Measurements from ENCODE around the gene RNF167. TPM values are rescaled to one million over a fixed set of nuclear protein-coding genes. Genes with fewer than 3 reads are reported as not detected.

The RNF167 gene
- total RNA-seq, 1 donor from 2014 or later: 73.1 TPM

GRCh38 chr17:4939546-4939795 is 597 bp upstream of the RNF167 start:
- Mint-ChIP-seq H3K4me1 (peaks cover 29% of the 10 kb centered on the region), H3K27me3 (ENCODE audit: low read depth) (no peaks in the 10 kb centered on the region), H3K9me3 (no peaks in the 10 kb centered on the region), H3K4me3 (peak overlapping the region; percentile 87), H3K27ac (peak overlapping the region; percentile 91), H3K36me3 (peaks cover 2% of the 10 kb centered on the region)
- DNase-seq (ENCODE audit: low spot score in 2 of 2, unreplicated experiment in 2 of 2): no peak
- TF ChIP-seq, protein P1, sequence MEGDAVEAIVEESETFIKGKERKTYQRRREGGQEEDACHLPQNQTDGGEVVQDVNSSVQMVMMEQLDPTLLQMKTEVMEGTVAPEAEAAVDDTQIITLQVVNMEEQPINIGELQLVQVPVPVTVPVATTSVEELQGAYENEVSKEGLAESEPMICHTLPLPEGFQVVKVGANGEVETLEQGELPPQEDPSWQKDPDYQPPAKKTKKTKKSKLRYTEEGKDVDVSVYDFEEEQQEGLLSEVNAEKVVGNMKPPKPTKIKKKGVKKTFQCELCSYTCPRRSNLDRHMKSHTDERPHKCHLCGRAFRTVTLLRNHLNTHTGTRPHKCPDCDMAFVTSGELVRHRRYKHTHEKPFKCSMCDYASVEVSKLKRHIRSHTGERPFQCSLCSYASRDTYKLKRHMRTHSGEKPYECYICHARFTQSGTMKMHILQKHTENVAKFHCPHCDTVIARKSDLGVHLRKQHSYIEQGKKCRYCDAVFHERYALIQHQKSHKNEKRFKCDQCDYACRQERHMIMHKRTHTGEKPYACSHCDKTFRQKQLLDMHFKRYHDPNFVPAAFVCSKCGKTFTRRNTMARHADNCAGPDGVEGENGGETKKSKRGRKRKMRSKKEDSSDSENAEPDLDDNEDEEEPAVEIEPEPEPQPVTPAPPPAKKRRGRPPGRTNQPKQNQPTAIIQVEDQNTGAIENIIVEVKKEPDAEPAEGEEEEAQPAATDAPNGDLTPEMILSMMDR (IDR thresholded peaks at IDR 0.05; ENCODE audit: unreplicated experiment): no peak

DNA sequence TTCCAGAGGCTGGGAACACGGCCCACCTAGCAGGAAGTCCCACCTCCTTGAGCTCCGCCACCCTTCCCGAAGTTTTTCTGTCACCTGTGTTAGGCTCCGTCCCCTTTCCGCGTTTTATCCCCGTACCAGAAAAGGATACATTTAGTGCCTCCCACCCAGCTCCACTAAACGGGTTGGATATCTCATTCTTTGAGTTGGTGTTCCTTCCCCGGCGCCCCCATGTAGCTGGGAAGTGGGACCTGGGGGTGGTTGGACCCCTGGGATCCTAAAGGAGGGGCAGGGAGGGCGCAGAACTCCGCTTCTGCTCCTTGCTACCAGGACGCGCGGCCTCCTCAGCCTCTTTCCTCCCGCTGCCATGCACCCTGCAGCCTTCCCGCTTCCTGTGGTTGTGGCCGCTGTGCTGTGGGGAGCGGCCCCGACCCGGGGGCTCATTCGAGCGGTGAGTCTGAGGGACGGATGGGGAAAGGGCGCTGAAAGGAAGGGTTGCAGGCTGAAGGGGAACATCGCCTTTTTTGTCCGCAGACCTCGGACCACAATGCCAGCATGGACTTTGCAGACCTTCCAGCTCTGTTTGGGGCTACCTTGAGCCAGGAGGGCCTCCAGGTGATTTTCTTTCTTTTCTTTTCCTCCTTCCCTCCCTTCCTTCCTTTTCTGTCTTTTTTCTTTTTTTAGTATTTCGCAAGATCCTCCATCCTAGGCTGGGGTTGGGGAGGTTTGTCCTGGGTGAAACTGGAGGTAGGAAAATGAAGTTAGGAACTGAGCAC is 669 bp downstream of the RNF167 start:
- Mint-ChIP-seq H3K27ac (peak overlapping the region; percentile 99), H3K4me3 (peak overlapping the region; percentile 87), H3K4me1 (peaks cover 36% of the 10 kb centered on the region), H3K27me3 (ENCODE audit: low read depth) (no peaks in the 10 kb centered on the region), H3K36me3 (peaks cover 10% of the 10 kb centered on the region), H3K9me3 (no peaks in the 10 kb centered on the region)
- TF ChIP-seq, protein P1 (IDR thresholded peaks at IDR 0.05; ENCODE audit: unreplicated experiment): no peak
- DNase-seq (ENCODE audit: low spot score in 2 of 2, unreplicated experiment in 2 of 2): peak in 1 of 2 experiments; percentile 43

GRCh38 chr17:4941319-4941610 is 1.2 kb downstream of the RNF167 start:
- TF ChIP-seq, protein P1 (IDR thresholded peaks at IDR 0.05; ENCODE audit: unreplicated experiment): no peak
- peaks cover 39% of the 10 kb centered on the region for H3K4me1 Mint-ChIP-seq
- H3K9me3 Mint-ChIP-seq: no peaks in the 10 kb centered on the region

GRCh38 chr17:4942760-4943508 is 2.9 kb downstream of the RNF167 start:
- TF ChIP-seq, protein P1 (IDR thresholded peaks at IDR 0.05; ENCODE audit: unreplicated experiment): no peak
- Mint-ChIP-seq H3K27me3 (ENCODE audit: low read depth) (no peaks in the 10 kb centered on the region), H3K4me1 (peaks cover 49% of the 10 kb centered on the region), H3K36me3 (peaks cover 8% of the 10 kb centered on the region), H3K4me3 (peak overlapping the region; percentile 87), H3K27ac (peak overlapping the region; percentile 64), H3K9me3 (no peaks in the 10 kb centered on the region)
- DNase-seq (ENCODE audit: low spot score in 2 of 2, unreplicated experiment in 2 of 2): no peak

More at GRCh38 chr17:4941319-4941610, 1.2 kb downstream of the RNF167 start:
- DNase-seq (ENCODE audit: low spot score in 2 of 2, unreplicated experiment in 2 of 2): no peak
- Mint-ChIP-seq H3K27ac (peak overlapping the region; percentile 99), H3K36me3 (peaks cover 8% of the 10 kb centered on the region), H3K27me3 (ENCODE audit: low read depth) (no peaks in the 10 kb centered on the region), H3K4me3 (peak overlapping the region; percentile 87)

DNA sequence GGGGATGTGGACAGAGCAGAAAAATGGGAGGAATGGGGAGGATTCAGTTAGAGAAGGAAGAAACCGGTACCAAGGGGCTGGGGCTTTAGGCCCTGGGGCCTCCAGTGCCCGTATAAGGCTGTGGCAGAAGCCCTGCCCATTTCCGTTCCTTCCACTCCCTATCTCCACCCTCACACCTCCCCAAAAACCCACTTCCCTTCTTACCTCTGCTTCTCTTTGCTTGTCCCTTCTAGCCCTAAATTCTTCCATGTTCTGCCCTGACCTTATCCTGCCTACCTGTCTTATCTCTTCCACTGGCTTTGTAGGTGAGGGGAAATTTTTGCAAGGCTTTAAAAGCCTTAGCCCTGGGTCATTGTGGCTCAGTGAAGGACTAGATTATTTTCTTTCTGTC is 4.1 kb downstream of the RNF167 start:
- no peak overlapping the region for H3K4me3 Mint-ChIP-seq
- H3K9me3 Mint-ChIP-seq: no peaks in the 10 kb centered on the region
- H3K27me3 Mint-ChIP-seq (ENCODE audit: low read depth): no peaks in the 10 kb centered on the region
- peaks cover 38% of the 10 kb centered on the region for H3K4me1 Mint-ChIP-seq
- H3K36me3 Mint-ChIP-seq: peaks cover 8% of the 10 kb centered on the region
- peak overlapping the region; percentile 78 for H3K27ac Mint-ChIP-seq
- TF ChIP-seq, protein P1 (IDR thresholded peaks at IDR 0.05; ENCODE audit: unreplicated experiment): no peak
- DNase-seq (ENCODE audit: low spot score in 2 of 2, unreplicated experiment in 2 of 2): no peak

All from mesothelial cell of epicardium (in vitro differentiated cells).